Spleen (tissue), 7 donors: ENCODE measurements around the gene YTHDC2.

Experiments
- CTCF ChIP-seq, 11 experiments: fragments of 200-600 bp in 7 of 11; fragments of 450-650 bp in 4 of 11; sonication (generic) in 4 of 11; IDR thresholded peaks in 8 of 11; conservative IDR thresholded peaks in 3 of 11; 1 replicate in 7 of 11; 2 replicates in 4 of 11; pipeline versions ENCODE4 v1.4.0 to v1.8.0; 2016 to 2021; ENCODE audit warnings: antibody characterized with exemption in 11 of 11, inconsistent platforms in 4 of 11, mild to moderate bottlenecking in 1 of 11
- POLR2A ChIP-seq, 3 donors: fragments of 450-650 bp; IDR thresholded peaks; one replicate each; pipeline ENCODE4 v1.5.1; 2017; ENCODE audit warnings: antibody characterized with exemption in 3 of 3, mild to moderate bottlenecking in 1 of 3
- POLR2AphosphoS5 ChIP-seq, 3 donors: sonication (generic); formaldehyde crosslinking; IDR thresholded peaks; one replicate each; pipeline ENCODE4 v1.5.1; 2017; ENCODE audit warnings: antibody characterized with exemption in 3 of 3
- donor health status: DM: no; HTN: no; CAD: no; lungs with moderate emphysema.
- donor health status: DM: no; HTN: no; CAD: no.
- donor health status: DM: no; HTN: no; CAD: no.

DNA sequence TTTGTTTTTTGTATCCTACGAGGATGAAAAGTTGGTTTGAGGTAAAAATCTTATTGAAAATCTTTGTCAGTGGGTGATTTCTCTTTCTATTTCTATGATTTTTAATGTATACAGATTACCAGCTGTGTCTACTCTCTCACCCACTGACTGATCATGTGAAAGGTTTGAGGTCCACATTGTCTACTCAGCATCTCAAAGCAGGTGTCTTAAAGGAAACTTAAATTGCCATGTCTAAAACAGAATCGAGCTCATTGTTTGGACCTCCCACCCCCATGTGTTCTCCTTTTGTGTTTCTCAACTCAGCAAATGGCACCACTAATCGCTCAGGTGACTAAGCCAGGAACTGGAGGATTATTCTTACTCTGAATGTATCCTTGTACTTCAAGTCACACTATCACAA lies 121.5 kb downstream of the YTHDC2 start:
- TF ChIP-seq CTCF (IDR thresholded peaks at IDR 0.05 in 8 of 11, conservative IDR thresholded peaks at IDR 0.05 in 3 of 11) (no peak), POLR2A (IDR thresholded peaks at IDR 0.05) (no peak), POLR2AphosphoS5 (IDR thresholded peaks at IDR 0.05) (no peak)
